Mammary epithelial cell (primary cell): Measurements from ENCODE around the gene MED4.
"Not testable (repeated sequence)": the region's sequence is repeated elsewhere in the genome, so short reads cannot be mapped to it uniquely, and the experiment has no call there.

Experiments used
- EZH2 ChIP-seq: IDR thresholded peaks from 2 replicates; pipeline ENCODE4 v1.6.1; 2012; ENCODE audit warnings: low read length, inconsistent platforms, borderline replicate concordance
- TF ChIP-seq, protein P1 (sequence below), 2 donors: IDR thresholded peaks in 1 of 2; conservative IDR thresholded peaks in 1 of 2; 2 replicates each; pipeline ENCODE4 v1.5.1; 2011 to 2012; ENCODE audit warnings: inconsistent platforms in 2 of 2, low read length in 2 of 2, mild to moderate bottlenecking in 2 of 2, control low read depth in 1 of 2, low read depth in 1 of 2; ENCODE audit not compliant: insufficient read depth in 1 of 2; ENCODE audit errors: extremely low read depth in 1 of 2

DNA sequence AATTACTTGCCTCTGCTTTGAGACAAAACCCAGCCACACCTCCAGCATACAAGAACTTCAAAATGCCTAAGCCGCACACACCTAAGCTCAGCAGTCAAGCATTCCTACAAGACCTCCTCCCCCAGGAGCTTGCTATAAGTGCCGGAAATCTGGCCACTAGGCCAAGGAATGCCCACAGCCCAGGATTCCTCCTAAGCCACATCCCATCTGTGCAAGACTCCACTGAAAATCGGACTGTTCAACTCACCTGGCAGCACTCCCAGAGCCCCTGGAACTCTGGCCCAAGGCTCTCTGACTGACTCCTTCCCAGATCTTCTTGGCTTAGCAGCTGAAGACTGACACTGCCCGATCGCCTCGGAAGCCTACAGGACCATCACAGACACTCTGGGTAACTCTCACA lies 36.4 kb downstream of the MED4 start:
- TF ChIP-seq, protein P1, sequence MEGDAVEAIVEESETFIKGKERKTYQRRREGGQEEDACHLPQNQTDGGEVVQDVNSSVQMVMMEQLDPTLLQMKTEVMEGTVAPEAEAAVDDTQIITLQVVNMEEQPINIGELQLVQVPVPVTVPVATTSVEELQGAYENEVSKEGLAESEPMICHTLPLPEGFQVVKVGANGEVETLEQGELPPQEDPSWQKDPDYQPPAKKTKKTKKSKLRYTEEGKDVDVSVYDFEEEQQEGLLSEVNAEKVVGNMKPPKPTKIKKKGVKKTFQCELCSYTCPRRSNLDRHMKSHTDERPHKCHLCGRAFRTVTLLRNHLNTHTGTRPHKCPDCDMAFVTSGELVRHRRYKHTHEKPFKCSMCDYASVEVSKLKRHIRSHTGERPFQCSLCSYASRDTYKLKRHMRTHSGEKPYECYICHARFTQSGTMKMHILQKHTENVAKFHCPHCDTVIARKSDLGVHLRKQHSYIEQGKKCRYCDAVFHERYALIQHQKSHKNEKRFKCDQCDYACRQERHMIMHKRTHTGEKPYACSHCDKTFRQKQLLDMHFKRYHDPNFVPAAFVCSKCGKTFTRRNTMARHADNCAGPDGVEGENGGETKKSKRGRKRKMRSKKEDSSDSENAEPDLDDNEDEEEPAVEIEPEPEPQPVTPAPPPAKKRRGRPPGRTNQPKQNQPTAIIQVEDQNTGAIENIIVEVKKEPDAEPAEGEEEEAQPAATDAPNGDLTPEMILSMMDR (conservative IDR thresholded peaks at IDR 0.05 in 1 of 2, IDR thresholded peaks at IDR 0.05 in 1 of 2; ENCODE audit: extremely low read depth in 1 of 2, insufficient read depth in 1 of 2, low read depth in 1 of 2, low read length in 2 of 2): not testable (repeated sequence)
- TF ChIP-seq EZH2: not testable (repeated sequence)
